Mesendoderm (in vitro differentiated cells): ENCODE measurements around the gene CCDC85A. TPM values are rescaled to one million over a fixed set of nuclear protein-coding genes. Genes with fewer than 3 reads are reported as not detected.
"Not testable (repeated sequence)": the region's sequence is repeated elsewhere in the genome, so short reads cannot be mapped to it uniquely, and the experiment has no call there.

Experiments used
- DNase-seq: peaks from one replicate; pipeline ENCODE4 v3.0.0; 2013
- H2AK5ac ChIP-seq: 2 replicates; pipeline ENCODE4 v1.6.1; 2013; ENCODE audit warnings: low read length, inconsistent platforms
- H2BK120ac ChIP-seq: 2 replicates; pipeline ENCODE4 v1.6.1; 2013; ENCODE audit warnings: low read depth, mild to moderate bottlenecking, low read length, moderate library complexity, mixed read lengths
- H2BK15ac ChIP-seq: replicated peaks from 2 replicates; pipeline ENCODE4 v1.6.1; 2013; ENCODE audit warnings: low read depth, mild to moderate bottlenecking, moderate library complexity
- H2BK5ac ChIP-seq: 2 replicates; pipeline ENCODE4 v1.6.1; 2013; ENCODE audit warnings: low read length, inconsistent platforms
- H3K18ac ChIP-seq: 2 replicates; pipeline ENCODE4 v1.6.1; 2013; ENCODE audit warnings: mild to moderate bottlenecking, low read length, mixed read lengths
- H3K23ac ChIP-seq: one replicate; pipeline ENCODE4 v1.6.1; 2013; ENCODE audit warnings: low read length
- H3K27ac ChIP-seq: 2 replicates; pipeline ENCODE4 v1.5.1; 2013; ENCODE audit warnings: low read depth, mild to moderate bottlenecking, inconsistent platforms, low read length, moderate library complexity
- H3K27me3 ChIP-seq: 2 replicates; pipeline ENCODE4 v1.6.1; 2013; ENCODE audit warnings: low read length, control low read depth, mild to moderate bottlenecking, inconsistent platforms; ENCODE audit not compliant: insufficient read depth, poor library complexity
- H3K36me3 ChIP-seq: 2 replicates; pipeline ENCODE4 v1.6.1; 2013; ENCODE audit warnings: low read length, inconsistent platforms; ENCODE audit not compliant: control insufficient read depth, insufficient read depth
- H3K4ac ChIP-seq: one replicate; pipeline ENCODE4 v1.6.1; 2013; ENCODE audit warnings: low read depth, mild to moderate bottlenecking, low read length, moderate library complexity
- H3K4me1 ChIP-seq: 2 replicates; pipeline ENCODE4 v1.6.1; 2013; ENCODE audit warnings: low read depth, low read length, inconsistent platforms; ENCODE audit not compliant: control insufficient read depth
- H3K4me2 ChIP-seq: 2 replicates; pipeline ENCODE4 v1.6.1; 2013; ENCODE audit warnings: low read length
- H3K4me3 ChIP-seq: 2 replicates; pipeline ENCODE4 v1.5.1; 2013; ENCODE audit warnings: mild to moderate bottlenecking, low read length
- H3K56ac ChIP-seq: one replicate; pipeline ENCODE4 v1.6.1; 2013; ENCODE audit warnings: low read length
- H3K79me1 ChIP-seq: 2 replicates; pipeline ENCODE4 v1.6.1; 2013; ENCODE audit warnings: low read length, inconsistent platforms
- H3K79me2 ChIP-seq: 2 replicates; pipeline ENCODE4 v1.6.1; 2013; ENCODE audit warnings: mild to moderate bottlenecking, low read length; ENCODE audit not compliant: control insufficient read depth, insufficient read depth
- H3K9ac ChIP-seq: 2 replicates; pipeline ENCODE4 v1.6.1; 2013; ENCODE audit warnings: low read length, inconsistent platforms
- H4K5ac ChIP-seq: one replicate; pipeline ENCODE4 v1.6.1; 2013; ENCODE audit warnings: low read length
- H4K8ac ChIP-seq: one replicate; pipeline ENCODE4 v1.6.1; 2013; ENCODE audit warnings: low read depth, mild to moderate bottlenecking, control low read depth, low read length, moderate library complexity
- WGBS: extraction: QIAGEN DNeasy Blood & Tissue Kit; methylation state at CpG from one replicate; pipeline ENCODE4 v1.1.7; 2013; ENCODE audit warnings: low lambda C conversion rate, missing lambda C conversion rate; ENCODE audit not compliant: insufficient coverage; ENCODE audit errors: extremely low coverage; 5-methylcytosine and 5-hydroxymethylcytosine counted together
- polyA plus RNA-seq, 2 experiments: library from polyadenylated mRNA; stranded (reverse); fragments of 200-250 nt; gene quantifications; one replicate each; pipeline ENCODE4 v1.2.3, GENCODE V29; 2013

The CCDC85A gene
- 0.03 TPM for polyA plus RNA-seq (2013, experiment 1 of 2)
- polyA plus RNA-seq (2013, experiment 2 of 2), result 0.03 TPM

DNA sequence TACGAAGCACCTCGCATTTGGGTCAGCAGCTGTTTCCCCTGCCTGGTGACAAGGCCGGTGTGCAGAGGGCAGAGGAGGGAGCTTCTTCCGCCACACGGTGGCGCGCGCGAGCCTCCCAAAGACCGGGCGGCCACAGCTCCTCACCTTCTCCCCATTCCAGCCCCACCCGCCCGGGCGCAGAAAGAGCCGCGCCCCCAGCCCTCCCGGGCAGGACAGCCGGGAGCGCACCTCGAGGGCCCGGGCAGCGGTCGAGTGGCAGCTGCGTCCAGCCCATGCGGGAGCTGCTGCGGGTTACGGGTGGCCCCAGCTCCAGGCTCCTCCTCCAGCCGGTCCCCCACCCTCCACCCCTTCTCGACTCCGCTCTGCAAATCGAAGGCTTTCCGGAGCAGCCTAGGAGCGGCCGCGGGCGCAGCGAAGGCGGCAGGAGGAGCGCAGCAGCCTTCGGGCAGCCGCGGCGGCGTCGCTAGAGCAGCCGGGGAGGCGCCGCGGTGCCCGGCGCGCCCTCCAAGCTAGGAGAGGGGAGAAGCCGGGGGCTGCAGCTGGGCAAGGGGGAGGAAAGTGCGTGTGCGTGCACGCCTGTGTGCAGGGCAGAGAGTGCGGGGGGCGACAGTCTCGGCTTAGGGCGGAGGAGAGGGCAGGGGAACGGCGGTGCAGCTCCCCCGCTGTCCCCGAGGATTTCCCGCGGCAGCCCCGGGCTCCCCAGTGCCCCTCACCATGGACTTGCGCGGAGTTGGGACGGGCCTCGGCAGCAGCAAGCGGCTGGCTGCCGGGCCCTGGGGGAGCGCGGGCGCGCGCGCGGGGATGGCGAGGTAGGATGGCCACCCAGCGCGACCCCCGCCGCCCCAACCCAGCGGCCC lies at the start of gene CCDC85A:
Gene CCDC85A (plus strand): TSS at position 348 of the 857 bp plus-strand sequence. CDS start 635 bp downstream, outside the sequence.
- Histone ChIP-seq H2AK5ac (no peak within 1 kb of the TSS), H3K56ac (peak within 1 kb of the TSS; percentile 37), H2BK15ac (no peak within 1 kb of the TSS), H3K79me2 (no peaks in the 10 kb centered on the region), H3K79me1 (no peaks in the 10 kb centered on the region), H3K36me3 (no peaks in the 10 kb centered on the region), H3K4me2 (peak within 1 kb of the TSS; percentile 71), H3K23ac (no peak within 1 kb of the TSS), H4K8ac (no peak within 1 kb of the TSS), H2BK120ac (no peak within 1 kb of the TSS), H2BK5ac (no peak within 1 kb of the TSS), H3K18ac (no peak within 1 kb of the TSS), H3K4me3 (peak within 1 kb of the TSS; percentile 32), H3K27ac (no peak within 1 kb of the TSS), H3K9ac (peak within 1 kb of the TSS; percentile 34), H3K4ac (no peak within 1 kb of the TSS), H3K27me3 (peaks cover 28% of the 10 kb centered on the region), H3K4me1 (peaks cover 2% of the 10 kb centered on the region), H4K5ac (no peak within 1 kb of the TSS)
- peak; percentile 85 for DNase-seq
- WGBS, result no CpG with 5 or more reads among the region's 86 CpGs

DNA sequence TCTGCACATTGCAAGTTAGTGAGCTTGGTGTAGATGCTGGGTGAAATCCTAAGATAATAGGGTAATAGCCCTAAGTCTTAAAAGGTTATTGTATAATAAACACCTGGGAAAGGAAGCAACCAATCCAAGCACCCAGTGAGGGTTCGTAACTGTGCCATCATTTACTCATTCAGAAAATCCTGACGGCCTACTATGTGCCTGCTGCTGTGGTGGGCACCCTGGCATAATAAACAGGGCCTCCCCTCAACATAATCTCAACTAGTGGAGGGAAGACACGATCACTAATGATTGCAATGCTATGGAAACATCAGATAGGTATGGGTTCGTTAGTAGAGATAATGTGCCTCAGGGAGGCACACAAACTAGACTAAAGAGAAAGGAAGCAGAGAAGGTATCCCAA lies 48.9 kb upstream of the CCDC85A start:
- no peak overlapping the region for H3K27ac ChIP-seq
- no peak for DNase-seq
- no peak overlapping the region for H4K8ac ChIP-seq
- no peak overlapping the region for H2BK15ac ChIP-seq
- no peak overlapping the region for H2BK5ac ChIP-seq
- no peak overlapping the region for H3K23ac ChIP-seq
- no peak overlapping the region for H3K9ac ChIP-seq
- no peaks in the 10 kb centered on the region for H3K79me1 ChIP-seq
- H3K18ac ChIP-seq, result no peak overlapping the region
- H3K56ac ChIP-seq, result no peak overlapping the region
- H3K27me3 ChIP-seq, result no peaks in the 10 kb centered on the region
- no peak overlapping the region for H4K5ac ChIP-seq
- H3K4me1 ChIP-seq, result no peaks in the 10 kb centered on the region
- H3K36me3 ChIP-seq, result no peaks in the 10 kb centered on the region
- H2AK5ac ChIP-seq, result no peak overlapping the region
- no peak overlapping the region for H3K4me2 ChIP-seq
- H2BK120ac ChIP-seq, result no peak overlapping the region
- H3K79me2 ChIP-seq, result no peaks in the 10 kb centered on the region
- H3K4me3 ChIP-seq, result no peak overlapping the region
- WGBS, result no CpG with 5 or more reads among the region's 4 CpGs
- H3K4ac ChIP-seq, result no peak overlapping the region

DNA sequence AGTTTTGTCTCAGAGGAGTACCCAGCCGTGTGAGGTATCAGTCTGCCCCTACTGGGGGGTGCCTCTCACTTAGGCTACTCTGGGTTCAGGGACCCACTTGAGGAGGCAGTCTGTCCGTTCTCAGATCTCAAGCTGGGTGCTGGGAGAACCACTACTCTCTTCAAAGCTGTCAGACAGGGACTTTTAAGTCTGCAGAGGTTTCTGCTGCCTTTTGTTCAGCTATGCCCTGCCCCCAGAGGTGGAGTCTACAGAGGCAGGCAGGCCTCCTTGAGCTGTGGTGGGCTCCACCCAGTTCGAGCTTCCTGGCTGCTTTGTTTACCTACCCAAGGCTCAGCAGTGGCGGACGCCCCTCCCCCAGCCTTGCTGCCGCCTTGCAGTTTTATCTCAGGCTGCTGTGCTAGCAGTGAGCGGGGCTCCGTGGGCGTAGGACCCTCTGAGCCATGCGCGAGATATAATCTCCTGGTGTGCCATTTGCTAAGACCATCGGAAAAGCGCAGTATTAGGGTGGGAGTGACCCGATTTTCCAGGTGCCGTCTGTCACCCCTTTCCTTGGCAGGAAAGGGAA lies 41.2 kb upstream of the CCDC85A start:
- not testable (repeated sequence) for H3K79me1 ChIP-seq, H3K27ac ChIP-seq, H3K27me3 ChIP-seq, H3K9ac ChIP-seq, H2BK15ac ChIP-seq, H4K8ac ChIP-seq, H2AK5ac ChIP-seq, H4K5ac ChIP-seq, H3K79me2 ChIP-seq, H2BK5ac ChIP-seq, H3K56ac ChIP-seq, H3K4me1 ChIP-seq, H3K4ac ChIP-seq, H3K4me2 ChIP-seq, H2BK120ac ChIP-seq, H3K18ac ChIP-seq, DNase-seq, H3K36me3 ChIP-seq, H3K23ac ChIP-seq, H3K4me3 ChIP-seq
- no CpG with 5 or more reads among the region's 15 CpGs for WGBS

DNA sequence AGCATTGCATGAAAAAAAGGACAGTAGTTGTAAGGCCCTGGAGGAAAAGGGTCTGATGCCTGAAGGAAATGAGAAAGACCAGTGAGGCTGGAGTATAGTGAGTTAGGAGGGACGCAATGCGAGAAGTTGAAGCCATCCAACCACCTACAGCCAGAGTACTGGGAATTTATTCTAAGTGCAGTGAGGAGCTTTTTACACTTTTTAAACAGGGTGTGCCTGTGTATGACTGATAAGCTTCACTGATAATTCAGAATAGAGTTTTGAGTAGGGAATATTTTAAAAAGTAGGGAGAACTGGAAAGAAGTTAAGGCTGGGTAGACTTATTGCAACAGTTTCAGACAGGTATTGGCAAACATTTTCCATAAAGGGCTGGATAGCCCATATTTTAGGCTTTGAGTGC lies 35.9 kb upstream of the CCDC85A start:
- DNase-seq, result no peak
- Histone ChIP-seq H3K4me2 (no peak overlapping the region), H3K79me1 (no peaks in the 10 kb centered on the region), H3K56ac (no peak overlapping the region), H3K79me2 (no peaks in the 10 kb centered on the region), H3K4me1 (no peaks in the 10 kb centered on the region), H4K8ac (no peak overlapping the region), H3K27me3 (no peaks in the 10 kb centered on the region), H3K36me3 (no peaks in the 10 kb centered on the region), H2AK5ac (no peak overlapping the region), H3K27ac (no peak overlapping the region), H2BK5ac (no peak overlapping the region), H3K18ac (no peak overlapping the region), H3K23ac (no peak overlapping the region), H3K4me3 (no peak overlapping the region), H2BK120ac (no peak overlapping the region), H3K9ac (no peak overlapping the region), H4K5ac (no peak overlapping the region), H2BK15ac (no peak overlapping the region), H3K4ac (no peak overlapping the region)
- no CpG with 5 or more reads among the region's 2 CpGs for WGBS

DNA sequence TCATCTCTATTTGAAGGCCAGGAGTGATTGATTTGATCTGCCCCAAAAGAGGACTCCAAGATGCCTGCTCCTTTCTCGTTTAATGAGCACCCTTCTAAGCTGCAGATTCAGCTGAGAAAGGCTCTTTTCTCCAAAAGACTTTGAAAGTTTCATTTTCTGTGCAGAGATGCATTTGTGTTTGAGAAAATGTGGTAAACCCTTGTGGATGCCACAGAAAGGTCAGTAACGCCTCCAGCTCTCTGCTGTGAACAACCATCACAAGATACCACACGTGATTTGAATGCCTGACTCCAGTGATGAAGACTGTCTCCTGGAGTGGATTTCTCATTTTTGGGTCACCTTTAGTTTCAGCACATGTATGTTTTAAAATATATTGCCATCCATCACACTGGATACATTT lies 35.0 kb upstream of the CCDC85A start:
- Histone ChIP-seq H3K79me2 (no peaks in the 10 kb centered on the region), H2AK5ac (no peak overlapping the region), H3K4ac (no peak overlapping the region), H4K5ac (no peak overlapping the region), H2BK120ac (no peak overlapping the region), H3K18ac (no peak overlapping the region), H3K36me3 (no peaks in the 10 kb centered on the region), H3K79me1 (no peaks in the 10 kb centered on the region), H3K27me3 (no peaks in the 10 kb centered on the region), H3K23ac (no peak overlapping the region), H3K4me1 (no peaks in the 10 kb centered on the region), H3K4me3 (no peak overlapping the region), H2BK15ac (no peak overlapping the region), H3K9ac (no peak overlapping the region), H3K27ac (no peak overlapping the region), H2BK5ac (no peak overlapping the region), H3K56ac (no peak overlapping the region), H4K8ac (no peak overlapping the region), H3K4me2 (no peak overlapping the region)
- DNase-seq, result no peak
- no CpG with 5 or more reads among the region's 3 CpGs for WGBS
